H1 (cell line): ENCODE results near the gene USH2A. TPM values are rescaled to one million over a fixed set of nuclear protein-coding genes. Genes with fewer than 3 reads are reported as not detected.

ENCODE experiments used
- CTCF ChIA-PET: fragments of 300-600 bp; sonication (Branson Sonifier 250); formaldehyde crosslinking; loops from one replicate; lab custom pipeline; 2021; ENCODE audit not compliant: partially characterized antibody; lab: Charles Lee
- POLR2A ChIA-PET: fragments of 300-600 bp; sonication (Branson Sonifier 250); formaldehyde crosslinking; loops from one replicate; lab custom pipeline; 2021; ENCODE audit warnings: inconsistent platforms; ENCODE audit not compliant: partially characterized antibody; lab: Charles Lee
- DNase-seq, 2 experiments: peaks; one replicate each; pipeline versions ENCODE4 v3.0.0 to v3.0.0-alpha.2; 2010 to 2022; ENCODE audit warnings: low spot score in 2 of 2, low read depth in 1 of 2, mixed read lengths in 1 of 2
- FAIRE-seq: peaks from 2 replicates; lab custom pipeline; 2011; peaks lifted over from hg19 to GRCh38; lab: Jason Lieb, UNC
- H2AFZ ChIP-seq: 2 replicates; pipeline ENCODE4 v1.8.1; 2012; ENCODE audit warnings: low read length, inconsistent platforms
- H2AK5ac ChIP-seq: 2 replicates; pipeline ENCODE4 v1.6.1; 2013; ENCODE audit warnings: low read depth, low read length
- H2BK120ac ChIP-seq: replicated peaks from 2 replicates; pipeline ENCODE3; 2013; ENCODE audit warnings: low read depth, low read length, inconsistent platforms
- H2BK12ac ChIP-seq: 2 replicates; pipeline ENCODE4 v1.6.1; 2013; ENCODE audit warnings: low read depth, low read length
- H2BK15ac ChIP-seq: 2 replicates; pipeline ENCODE4 v1.6.1; 2013; ENCODE audit warnings: low read length
- H2BK20ac ChIP-seq: 2 replicates; pipeline ENCODE4 v1.6.1; 2013; ENCODE audit warnings: low read length
- H2BK5ac ChIP-seq: 2 replicates; pipeline ENCODE4 v1.6.1; 2013; ENCODE audit warnings: low read depth, low read length
- H3K14ac ChIP-seq: 2 replicates; pipeline ENCODE4 v1.6.1; 2013; ENCODE audit warnings: inconsistent platforms; ENCODE audit not compliant: insufficient read length
- H3K18ac ChIP-seq: 2 replicates; pipeline ENCODE4 v1.6.1; 2013; ENCODE audit warnings: low read length; ENCODE audit errors: extremely low read depth
- H3K23ac ChIP-seq: 2 replicates; pipeline ENCODE4 v1.6.1; 2013; ENCODE audit warnings: inconsistent platforms; ENCODE audit not compliant: insufficient read length
- H3K23me2 ChIP-seq: 2 replicates; pipeline ENCODE4 v1.6.1; 2013; ENCODE audit warnings: low read depth, low read length
- H3K27ac ChIP-seq: 2 replicates; pipeline ENCODE4 v1.6.1; 2011; ENCODE audit warnings: low read depth, low read length, inconsistent platforms
- H3K27me3 ChIP-seq, 4 experiments: replicated peaks in 1 of 4; 1 replicate in 1 of 4; 2 replicates in 3 of 4; pipeline versions ENCODE4 v1.6.1 to v1.8.1; 2011 to 2013; ENCODE audit warnings: low read length in 3 of 4, mild to moderate bottlenecking in 3 of 4, inconsistent platforms in 2 of 4, mixed read lengths in 2 of 4, moderate library complexity in 1 of 4; ENCODE audit not compliant: control insufficient read depth in 3 of 4, insufficient read depth in 3 of 4; ENCODE audit errors: extremely low read depth in 1 of 4
- H3K36me3 ChIP-seq, 4 experiments: 2 replicates each; pipeline versions ENCODE4 v1.6.1 to v1.8.1; 2011 to 2013; ENCODE audit warnings: mild to moderate bottlenecking in 4 of 4, low read length in 3 of 4, moderate library complexity in 2 of 4, control low read depth in 1 of 4, inconsistent platforms in 1 of 4; ENCODE audit not compliant: insufficient read depth in 4 of 4, control insufficient read depth in 2 of 4
- H3K4ac ChIP-seq: replicated peaks from 2 replicates; pipeline ENCODE3; 2013; ENCODE audit warnings: low read length, low read depth, mixed read lengths, inconsistent platforms; ENCODE audit not compliant: insufficient read length
- H3K4me1 ChIP-seq, 4 experiments: replicated peaks in 1 of 4; 1 replicate in 1 of 4; 2 replicates in 3 of 4; pipeline versions ENCODE4 v1.6.1 to v1.8.1; 2011 to 2013; ENCODE audit warnings: low read length in 3 of 4, inconsistent platforms in 2 of 4, mixed read lengths in 1 of 4; ENCODE audit not compliant: insufficient read depth in 4 of 4, control insufficient read depth in 3 of 4
- H3K4me2 ChIP-seq, 2 experiments: 2 replicates each; pipeline versions ENCODE4 v1.6.1 to v1.8.1; 2011 to 2013; ENCODE audit warnings: low read depth in 2 of 2, low read length in 2 of 2, control low read depth in 1 of 2, inconsistent platforms in 1 of 2, mild to moderate bottlenecking in 1 of 2; ENCODE audit not compliant: insufficient read depth in 1 of 2
- H3K4me3 ChIP-seq, 4 experiments: fragments of 200-600, 300-600 bp in 1 of 4; sonication (generic), shearing (Covaris generic), sonication (Bioruptor Twin) in 1 of 4; 2 replicates each; pipeline versions ENCODE4 v1.5.1 to v1.8.1; 2011 to 2016; ENCODE audit warnings: low read length in 4 of 4, low read depth in 3 of 4, control low read depth in 2 of 4, inconsistent platforms in 2 of 4, mild to moderate bottlenecking in 2 of 4, mixed read lengths in 1 of 4, moderate library complexity in 1 of 4; ENCODE audit not compliant: insufficient read depth in 2 of 4; ENCODE audit errors: extremely low read depth in 1 of 4
- H3K56ac ChIP-seq: replicated peaks from 2 replicates; pipeline ENCODE3; 2013; ENCODE audit warnings: low read depth, mild to moderate bottlenecking, mixed read lengths, low read length, inconsistent platforms; ENCODE audit not compliant: insufficient read length
- H3K79me1 ChIP-seq: 2 replicates; pipeline ENCODE4 v1.6.1; 2013; ENCODE audit warnings: low read depth, low read length, control low read depth
- H3K79me2 ChIP-seq, 2 experiments: 2 replicates each; pipeline versions ENCODE4 v1.6.1 to v1.8.1; 2012 to 2013; ENCODE audit warnings: low read length in 2 of 2, mild to moderate bottlenecking in 2 of 2, inconsistent platforms in 1 of 2; ENCODE audit not compliant: insufficient read depth in 2 of 2, control insufficient read depth in 1 of 2
- H3K9ac ChIP-seq, 4 experiments: replicated peaks in 1 of 4; 1 replicate in 1 of 4; 2 replicates in 3 of 4; pipeline versions ENCODE4 v1.6.1 to v1.8.1; 2011 to 2013; ENCODE audit warnings: low read depth in 3 of 4, low read length in 3 of 4, control low read depth in 2 of 4, mild to moderate bottlenecking in 2 of 4, moderate library complexity in 2 of 4, inconsistent platforms in 1 of 4; ENCODE audit errors: extremely low read depth in 1 of 4
- H3K9me3 ChIP-seq, 2 experiments: 2 replicates each; pipeline versions ENCODE4 v1.6.1 to v1.8.1; 2012 to 2013; ENCODE audit warnings: mild to moderate bottlenecking in 2 of 2, moderate library complexity in 2 of 2, control low read depth in 1 of 2, inconsistent platforms in 1 of 2, low read depth in 1 of 2, low read length in 1 of 2, mixed read lengths in 1 of 2; ENCODE audit not compliant: insufficient read depth in 2 of 2
- H4K20me1 ChIP-seq, 2 experiments: replicated peaks in 1 of 2; 2 replicates each; pipeline versions ENCODE3 to v1.8.1; 2011 to 2013; ENCODE audit warnings: inconsistent platforms in 2 of 2, low read length in 2 of 2, mild to moderate bottlenecking in 1 of 2; ENCODE audit not compliant: insufficient read depth in 2 of 2, control insufficient read depth in 1 of 2
- H4K5ac ChIP-seq: 2 replicates; pipeline ENCODE4 v1.6.1; 2013; ENCODE audit warnings: low read length, low read depth, mixed read lengths, inconsistent platforms; ENCODE audit not compliant: insufficient read length
- H4K8ac ChIP-seq: 2 replicates; pipeline ENCODE4 v1.8.0; 2013; ENCODE audit warnings: mild to moderate bottlenecking, moderate library complexity, low read length, inconsistent platforms; ENCODE audit not compliant: insufficient read depth; ENCODE audit errors: extremely low read depth
- H4K91ac ChIP-seq: replicated peaks from 2 replicates; pipeline ENCODE3; 2013; ENCODE audit warnings: low read length, mixed read lengths, inconsistent platforms; ENCODE audit not compliant: insufficient read length
- CBX8 ChIP-seq: fragments of 300-800, 300-1000 bp; sonication (generic); IDR thresholded peaks from 2 replicates; pipeline ENCODE4 v1.7.1; 2016; ENCODE audit warnings: low read depth, low read length, borderline replicate concordance
- HDAC6 ChIP-seq: IDR thresholded peaks from one replicate; pipeline ENCODE4 v1.7.1; 2012; ENCODE audit warnings: low read depth, mild to moderate bottlenecking, inconsistent platforms, low read length, moderate library complexity
- WGBS, 2 experiments: shearing (Covaris generic) in 1 of 2; methylation state at CpG; one replicate each; pipeline versions ENCODE4 v1.1.6 to v1.1.7; 2013 to 2015; ENCODE audit warnings: low lambda C conversion rate in 2 of 2, mixed read lengths in 2 of 2, inconsistent platforms in 1 of 2, low coverage in 1 of 2, missing lambda C conversion rate in 1 of 2; ENCODE audit not compliant: insufficient replicate concordance in 2 of 2, insufficient coverage in 1 of 2, insufficient read length in 1 of 2; ENCODE audit errors: extremely low coverage in 1 of 2, missing lambda C conversion rate in 1 of 2; 5-methylcytosine and 5-hydroxymethylcytosine counted together
- polyA plus RNA-seq, 7 experiments: library from polyadenylated mRNA; depleted of rRNA in 3 of 7; stranded (reverse) in 5 of 7; unstranded in 2 of 7; fragments of >200 nt in 5 of 7; fragments of 200-250 nt in 2 of 7; gene quantifications; 1 replicate in 5 of 7; 2 replicates in 1 of 7; 4 replicates in 1 of 7; pipeline versions ENCODE4 v1.2.1 to v1.2.3, GENCODE V29; 2011 to 2013; ENCODE audit warnings: missing spikeins in 2 of 7, mixed read lengths in 2 of 7
- total RNA-seq: library from RNA; stranded (reverse); fragmentation: NEBNext Ultra II Directional; extraction: Animal tissue kit (Norgen Biotek cat#: 25700); gene quantifications from 2 replicates; pipeline ENCODE4 v1.2.1, GENCODE V29; 2021

USH2A gene
- total and polyA plus RNA-seq, 2 of the 8 experiments (the other 6 are each of a cell fraction or from before 2014, with no cell fraction given): 0.02 to 0.17 TPM

GRCh38 chr1:215673943-215674342 is 749.3 kb downstream of the USH2A start:
- Histone ChIP-seq H2AFZ (no peak overlapping the region), H2BK12ac (no peak overlapping the region), H4K5ac (no peak overlapping the region), H2BK120ac (no peak overlapping the region), H3K23ac (no peak overlapping the region), H3K14ac (no peak overlapping the region), H3K56ac (no peak overlapping the region), H3K27me3 (no peaks in the 10 kb centered on the region), H2BK5ac (no peak overlapping the region), H3K23me2 (no peaks in the 10 kb centered on the region), H2BK15ac (no peak overlapping the region), H3K18ac (no peak overlapping the region), H3K9ac (no peak overlapping the region), H3K36me3 (no peaks in the 10 kb centered on the region), H3K79me1 (no peaks in the 10 kb centered on the region), H4K8ac (no peak overlapping the region), H3K4me1 (peaks cover 0 to 3% (median 0%) of the 10 kb centered on the region in 4 experiments; a peak in 1 of 7 replicates), H3K79me2 (no peaks in the 10 kb centered on the region), H4K20me1 (no peaks in the 10 kb centered on the region), H3K4me3 (no peak overlapping the region), H3K9me3 (no peaks in the 10 kb centered on the region), H3K27ac (no peak overlapping the region), H3K4ac (no peak overlapping the region), H3K4me2 (no peak overlapping the region), H4K91ac (no peak overlapping the region), H2AK5ac (no peak overlapping the region), H2BK20ac (no peak overlapping the region)
- DNase-seq (no peak), FAIRE-seq (no peak)
- 90% methylated on average over 4 of the region's 4 CpGs; no CpG with 5 or more reads in 1 of the 2 experiments for WGBS, 2 experiments
- TF ChIP-seq HDAC6 (no peak), CBX8 (no peak)
- CTCF ChIA-PET: interaction anchor here (0.5 to 1.9 kb wide), 4 partner anchors 9 to 1022 kb away, joined by 3 to 7 read pairs (median 3); no protein-coding TSS in a partner anchor
- POLR2A ChIA-PET: no interaction called here
